Stimulated activated naive CD8-positive, alpha-beta T cell treated with anti-CD3 and anti-CD28 coated beads, Interleukin-15, amount 100 ng/mL, for 72 hours (primary cell): Measurements from ENCODE around the gene FADS1.
A peak's percentile ranks its signal among the peaks of the same experiment; 100 is the strongest.

Experiments used
- ATAC-seq: fragments of 150-1000 bp; cut with Tn5 transposase; 2 replicates; pipeline ENCODE4 v1.10.0; 2021; ENCODE audit warnings: mild to moderate bottlenecking, moderate library complexity
- DNase-seq, 2 donors: peaks; one replicate each; pipeline ENCODE4 v3.0.0; 2021 to 2022
- H3K27ac Mint-ChIP-seq, 2 donors: one replicate each; pipeline ENCODE4 v1.8.0; 2022; ENCODE audit warnings: mild to moderate bottlenecking in 2 of 2, mixed read lengths in 2 of 2, moderate library complexity in 2 of 2
- H3K27me3 Mint-ChIP-seq: one replicate; pipeline ENCODE4 v1.8.0; 2022; ENCODE audit warnings: mixed read lengths
- H3K4me1 Mint-ChIP-seq: one replicate; pipeline ENCODE4 v1.8.0; 2022; ENCODE audit warnings: mild to moderate bottlenecking, mixed read lengths
- H3K4me3 Mint-ChIP-seq, 2 donors: one replicate each; pipeline ENCODE4 v1.8.0; 2022; ENCODE audit warnings: mild to moderate bottlenecking in 2 of 2, mixed read lengths in 2 of 2, moderate library complexity in 1 of 2
- H3K9me3 Mint-ChIP-seq, 2 donors: one replicate each; pipeline ENCODE4 v1.8.0; 2022; ENCODE audit warnings: mixed read lengths in 2 of 2

The FADS1 gene

DNA sequence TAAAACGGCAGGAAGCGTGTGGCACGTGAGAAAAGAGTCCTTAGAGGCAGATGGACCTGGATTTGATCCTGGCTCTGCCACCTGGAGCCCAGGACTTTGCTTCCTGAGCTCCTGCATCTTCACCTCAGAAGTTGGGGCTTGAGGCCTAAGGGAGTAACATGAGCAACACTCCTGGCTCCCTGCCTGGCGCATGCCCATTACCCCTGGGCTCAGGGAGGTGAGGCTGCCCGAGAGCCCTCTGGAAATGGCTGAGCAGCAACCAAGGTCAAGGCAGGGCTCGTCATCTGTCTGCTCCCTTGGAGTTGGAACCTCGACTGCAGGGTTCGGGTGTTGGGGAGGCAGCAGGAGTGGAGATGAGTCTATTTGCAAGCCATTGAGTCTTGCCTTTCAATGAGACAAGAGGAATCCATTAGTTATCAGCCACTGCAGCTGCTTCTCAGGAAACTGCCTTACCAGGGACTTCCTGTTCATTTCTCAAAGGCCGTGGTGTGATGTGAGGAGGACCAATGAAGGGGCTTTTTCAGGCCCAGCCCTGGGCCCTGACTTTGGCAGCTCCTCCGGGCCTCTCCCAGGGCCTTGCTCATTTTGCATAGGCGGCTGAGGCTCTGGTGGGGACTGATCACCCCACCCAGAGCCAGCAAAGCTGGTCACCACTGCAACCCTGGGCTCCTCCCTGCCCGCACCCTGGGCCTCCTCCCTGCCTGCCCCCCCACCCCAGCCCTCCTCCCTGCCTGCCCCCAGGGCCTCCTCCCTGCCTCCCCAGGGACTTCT, 17.7 kb upstream of the FADS1 start:
- peaks cover 8% of the 10 kb centered on the region for H3K27me3 Mint-ChIP-seq
- no peaks in the 10 kb centered on the region for H3K9me3 Mint-ChIP-seq
- peak overlapping the region; percentile 71 to 76 for H3K4me3 Mint-ChIP-seq
- peak; percentile 60 to 73 for DNase-seq
- peak; percentile 98 for ATAC-seq
- H3K27ac Mint-ChIP-seq, result peak overlapping the region; percentile 87 to 98
- H3K4me1 Mint-ChIP-seq, result peaks cover 63% of the 10 kb centered on the region

DNA sequence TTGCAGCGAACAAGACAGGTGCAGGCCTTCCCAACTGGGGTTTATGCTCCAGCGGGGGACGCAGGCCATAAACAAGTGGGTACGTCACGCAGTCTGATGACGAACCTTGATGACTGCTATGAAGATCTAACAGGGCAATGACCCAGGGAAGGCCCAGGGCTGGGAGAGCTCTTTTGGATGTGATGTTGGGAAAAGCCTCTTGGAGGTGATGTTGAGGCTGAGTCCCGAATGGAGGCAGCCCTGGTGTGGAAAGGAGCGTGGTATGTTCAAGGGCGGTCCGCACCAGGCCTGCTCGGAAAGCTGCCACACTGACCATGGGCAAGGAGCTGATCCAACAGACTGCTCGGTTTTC, 17.1 kb upstream of the FADS1 start:
- Mint-ChIP-seq H3K9me3 (no peaks in the 10 kb centered on the region), H3K4me1 (peaks cover 67% of the 10 kb centered on the region), H3K27ac (peak overlapping the region; percentile 87 to 98), H3K4me3 (peak overlapping the region; percentile 9 to 76), H3K27me3 (peaks cover 8% of the 10 kb centered on the region)
- ATAC-seq (no peak), DNase-seq (no peak)

DNA sequence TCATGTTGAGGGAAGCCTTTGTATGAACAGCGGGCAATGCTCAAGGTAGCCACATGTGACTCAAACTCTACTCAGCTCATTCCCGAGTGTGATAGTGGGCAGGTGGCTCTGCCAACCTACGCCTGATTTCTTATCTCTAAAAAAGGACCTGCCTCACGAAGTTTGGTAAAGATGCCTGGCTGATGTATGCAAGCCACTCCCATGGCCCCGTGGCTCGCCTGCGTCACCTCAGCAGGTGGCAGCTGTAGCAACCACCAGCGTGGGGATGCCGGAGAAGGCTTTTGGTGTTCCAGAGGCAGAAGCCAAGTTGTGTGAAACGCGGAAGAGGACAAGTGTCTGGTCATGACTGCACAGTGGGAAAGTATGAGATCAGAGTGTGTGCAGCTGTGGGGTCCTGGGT, 16.7 kb upstream of the FADS1 start:
- Mint-ChIP-seq H3K27ac (peak overlapping the region; percentile 16 to 79), H3K4me1 (peaks cover 69% of the 10 kb centered on the region)

DNA sequence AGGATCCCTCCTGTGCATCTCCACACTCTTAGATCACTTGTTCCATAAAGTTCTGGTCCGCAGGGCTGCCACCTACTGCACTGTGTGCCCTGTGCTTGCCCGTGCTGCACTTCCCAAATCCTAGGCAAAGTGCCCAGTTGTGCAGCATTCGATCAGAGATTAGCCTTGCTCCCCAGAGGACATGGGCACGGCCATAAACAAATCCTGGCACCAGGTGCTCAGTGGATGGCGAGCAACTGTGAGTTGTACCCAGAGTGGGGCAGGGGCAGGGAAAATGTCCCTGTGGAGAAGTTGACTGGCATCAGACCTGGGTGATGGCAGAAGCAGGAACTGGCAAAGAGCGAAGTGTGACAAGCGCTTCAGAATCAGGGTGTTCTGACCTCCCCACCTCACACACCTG, 16.0 kb upstream of the FADS1 start:
- DNase-seq (no peak), ATAC-seq (no peak)
- no peak overlapping the region for H3K4me3 Mint-ChIP-seq
- H3K4me1 Mint-ChIP-seq, result peaks cover 73% of the 10 kb centered on the region
- H3K9me3 Mint-ChIP-seq, result no peaks in the 10 kb centered on the region
- H3K27me3 Mint-ChIP-seq, result peaks cover 8% of the 10 kb centered on the region
- H3K27ac Mint-ChIP-seq, result no peak overlapping the region

More for the DNA sequence above, 16.7 kb upstream of the FADS1 start:
- no peak for ATAC-seq
- no peak for DNase-seq
- Mint-ChIP-seq H3K9me3 (no peaks in the 10 kb centered on the region), H3K27me3 (peaks cover 8% of the 10 kb centered on the region), H3K4me3 (peak overlapping the region; percentile 9 to 76)

DNA sequence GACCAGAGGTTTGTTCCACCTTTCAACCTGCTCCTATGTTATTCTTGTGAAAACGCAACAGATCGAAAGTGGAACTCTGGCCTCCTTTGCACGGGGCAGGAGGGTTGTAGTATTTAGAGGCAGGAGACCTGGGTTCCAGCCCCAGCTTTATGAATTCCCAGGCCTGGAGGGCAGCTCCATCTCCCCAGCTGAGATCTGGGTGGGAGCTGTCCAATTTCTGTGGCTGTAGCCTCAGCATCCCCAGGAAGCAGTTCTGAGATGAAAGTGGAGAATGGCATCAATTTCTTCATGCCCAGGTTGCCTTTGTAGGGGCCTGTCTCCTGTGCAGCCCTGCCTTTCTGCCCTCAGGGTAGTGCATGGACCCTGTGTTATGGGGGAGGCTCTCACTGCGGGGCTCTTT, 15.4 kb upstream of the FADS1 start:
- Mint-ChIP-seq H3K27me3 (peaks cover 8% of the 10 kb centered on the region), H3K27ac (no peak overlapping the region), H3K4me1 (peaks cover 75% of the 10 kb centered on the region), H3K9me3 (no peaks in the 10 kb centered on the region), H3K4me3 (no peak overlapping the region)
- DNase-seq (no peak), ATAC-seq (no peak)

- Mint-ChIP-seq H3K4me3 (peak overlapping the region in 1 of 2 donors; percentile 56), H3K4me1 (peaks cover 84% of the 10 kb centered on the region), H3K27ac (no peak overlapping the region), H3K27me3 (peaks cover 15% of the 10 kb centered on the region), H3K9me3 (no peaks in the 10 kb centered on the region)
- DNase-seq, result no peak
- ATAC-seq, result no peak
Observed at GRCh38 chr11:61830237-61831105, 13.7 kb upstream of the FADS1 start.

GRCh38 chr11:61829806-61830205, 13.0 kb upstream of the FADS1 start:
- no peaks in the 10 kb centered on the region for H3K9me3 Mint-ChIP-seq
- H3K27ac Mint-ChIP-seq, result no peak overlapping the region
- DNase-seq (no peak), ATAC-seq (no peak)
- peaks cover 15% of the 10 kb centered on the region for H3K27me3 Mint-ChIP-seq
- H3K4me1 Mint-ChIP-seq, result peaks cover 77% of the 10 kb centered on the region
- H3K4me3 Mint-ChIP-seq, result peak overlapping the region; percentile 86 to 95

GRCh38 chr11:61828629-61829407, 12.0 kb upstream of the FADS1 start:
- DNase-seq (peak; percentile 52 to 53), ATAC-seq (peak; percentile 70)
- Mint-ChIP-seq H3K4me3 (peak overlapping the region; percentile 86 to 95), H3K27me3 (peaks cover 15% of the 10 kb centered on the region), H3K27ac (peak overlapping the region; percentile 84 to 91), H3K9me3 (no peaks in the 10 kb centered on the region), H3K4me1 (peaks cover 67% of the 10 kb centered on the region)

DNA sequence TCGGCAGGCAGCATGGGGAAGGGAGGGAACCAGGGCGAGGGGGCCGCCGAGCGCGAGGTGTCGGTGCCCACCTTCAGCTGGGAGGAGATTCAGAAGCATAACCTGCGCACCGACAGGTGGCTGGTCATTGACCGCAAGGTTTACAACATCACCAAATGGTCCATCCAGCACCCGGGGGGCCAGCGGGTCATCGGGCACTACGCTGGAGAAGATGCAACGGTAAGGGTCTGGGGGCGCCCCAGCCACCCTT, 11.5 kb upstream of the FADS1 start:
- Mint-ChIP-seq H3K4me1 (peaks cover 62% of the 10 kb centered on the region), H3K27me3 (peaks cover 15% of the 10 kb centered on the region), H3K27ac (peak overlapping the region; percentile 91 to 95), H3K9me3 (no peaks in the 10 kb centered on the region), H3K4me3 (peak overlapping the region; percentile 86 to 95)
- ATAC-seq (no peak), DNase-seq (no peak)

GRCh38 chr11:61827571-61828378, 11.0 kb upstream of the FADS1 start, which contains the start of gene FADS2:
FADS2 (plus strand) TSS chr11:61828300; CDS start chr11:61828391, 91 bp downstream.
- H3K4me1 Mint-ChIP-seq, result peaks cover 57% of the 10 kb centered on the region
- H3K9me3 Mint-ChIP-seq, result no peaks in the 10 kb centered on the region
- H3K4me3 Mint-ChIP-seq, result peak within 1 kb of the TSS; percentile 86 to 95
- peak within 1 kb of the TSS; percentile 91 to 95 for H3K27ac Mint-ChIP-seq
- ATAC-seq (peak; percentile 85), DNase-seq (peak; percentile 77 to 80)
- H3K27me3 Mint-ChIP-seq, result peaks cover 15% of the 10 kb centered on the region

DNA sequence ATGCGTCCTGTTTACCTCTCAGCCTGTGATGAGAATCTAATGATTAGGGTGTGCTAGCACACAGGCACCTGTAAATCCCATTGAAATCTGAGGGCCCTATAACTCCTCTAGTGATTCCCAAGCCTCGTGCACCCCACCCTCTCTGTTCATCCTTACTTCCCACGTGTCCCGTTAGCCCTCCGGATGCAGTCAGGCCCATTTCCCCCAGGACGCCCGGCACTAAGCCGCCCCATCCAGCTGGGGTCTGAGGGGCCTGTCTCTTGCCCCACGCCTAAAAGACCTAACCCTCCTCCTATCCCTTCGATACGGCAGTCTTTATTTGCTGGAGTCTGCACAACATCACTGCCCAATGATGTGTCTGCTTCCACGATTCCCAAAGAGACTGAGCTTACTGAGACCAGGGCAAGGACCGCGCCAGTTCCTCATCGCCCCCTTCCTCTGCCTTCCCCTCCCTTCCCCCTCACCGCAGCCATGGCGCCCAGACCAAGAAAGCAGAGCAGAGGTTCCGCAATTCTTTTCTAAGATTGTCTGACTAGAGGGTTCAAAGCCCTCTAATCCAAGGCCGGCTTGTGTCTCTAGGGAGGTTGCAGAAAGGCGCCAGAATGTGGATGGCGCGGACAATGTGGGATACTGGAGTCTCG, 10.2 kb upstream of the FADS1 start:
- DNase-seq, result no peak
- no peaks in the 10 kb centered on the region for H3K9me3 Mint-ChIP-seq
- H3K27ac Mint-ChIP-seq, result peak overlapping the region in 1 of 2 donors; percentile 85
- H3K27me3 Mint-ChIP-seq, result peaks cover 15% of the 10 kb centered on the region
- ATAC-seq, result no peak
- peaks cover 49% of the 10 kb centered on the region for H3K4me1 Mint-ChIP-seq
- H3K4me3 Mint-ChIP-seq, result peak overlapping the region; percentile 86 to 95

DNA sequence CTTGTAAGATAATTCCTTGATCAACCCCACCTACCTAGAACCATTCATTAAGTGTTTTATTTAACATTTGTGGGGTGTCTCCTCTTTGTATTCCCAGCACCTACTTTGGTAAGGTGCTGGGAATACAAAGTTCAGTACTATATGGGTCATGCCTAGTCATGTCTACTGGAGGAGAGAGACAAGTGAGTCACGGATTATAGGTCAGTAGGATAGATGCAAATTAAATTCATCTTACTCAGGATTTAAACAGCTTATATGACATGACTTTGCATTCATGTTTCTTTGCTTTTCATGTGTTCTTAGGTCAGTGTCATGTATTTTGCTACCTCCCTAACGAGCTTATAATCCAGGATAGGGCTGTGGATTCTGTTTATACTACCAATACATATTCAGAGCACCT, 3.4 kb upstream of the FADS1 start:
- ATAC-seq (no peak), DNase-seq (no peak)
- Mint-ChIP-seq H3K9me3 (no peaks in the 10 kb centered on the region), H3K27me3 (peaks cover 26% of the 10 kb centered on the region), H3K4me1 (peaks cover 24% of the 10 kb centered on the region), H3K4me3 (no peak overlapping the region), H3K27ac (no peak overlapping the region)

GRCh38 chr11:61817471-61818202, 834 bp upstream of the FADS1 start:
- DNase-seq, result no peak
- peaks cover 37% of the 10 kb centered on the region for H3K4me1 Mint-ChIP-seq
- no peaks in the 10 kb centered on the region for H3K9me3 Mint-ChIP-seq
- ATAC-seq, result no peak
- no peak overlapping the region for H3K27ac Mint-ChIP-seq
- H3K27me3 Mint-ChIP-seq, result peaks cover 32% of the 10 kb centered on the region
- H3K4me3 Mint-ChIP-seq, result peak overlapping the region; percentile 85 to 99
